H54 (cell line): ENCODE results near the gene GDAP2.
"Not testable (repeated sequence)": the region's sequence is repeated elsewhere in the genome, so short reads cannot be mapped to it uniquely, and the experiment has no call there.

Experiments
- DNase-seq: peaks from one replicate; pipeline ENCODE4 v3.0.0; 2011; ENCODE audit warnings: low spot score, mixed read lengths; ENCODE audit not compliant: insufficient read length
- FAIRE-seq: peaks from 3 replicates; lab custom pipeline; 2011; peaks lifted over from hg19 to GRCh38; lab: Jason Lieb, UNC
- POLR2A ChIP-seq: IDR thresholded peaks from 2 replicates; pipeline ENCODE4 v1.6.1; 2011; ENCODE audit warnings: low read depth, mild to moderate bottlenecking, low read length

Gene GDAP2

GRCh38 chr1:117886101-117886795 is 43.2 kb downstream of the GDAP2 start:
- DNase-seq (peak; percentile 0), FAIRE-seq (no peak)
- TF ChIP-seq POLR2A = no peak

- no peak for FAIRE-seq
- no peak for TF ChIP-seq POLR2A
- no peak for DNase-seq
Measured at GRCh38 chr1:117883616-117884015, 45.8 kb downstream of the GDAP2 start.

- no peak for TF ChIP-seq POLR2A
- FAIRE-seq (no peak), DNase-seq (no peak)
Measured at GRCh38 chr1:117879284-117879683, 50.1 kb downstream of the GDAP2 start.

- no peak for TF ChIP-seq POLR2A
- DNase-seq = no peak
- no peak for FAIRE-seq
Measured at GRCh38 chr1:117877823-117878222, 51.6 kb downstream of the GDAP2 start.

DNA sequence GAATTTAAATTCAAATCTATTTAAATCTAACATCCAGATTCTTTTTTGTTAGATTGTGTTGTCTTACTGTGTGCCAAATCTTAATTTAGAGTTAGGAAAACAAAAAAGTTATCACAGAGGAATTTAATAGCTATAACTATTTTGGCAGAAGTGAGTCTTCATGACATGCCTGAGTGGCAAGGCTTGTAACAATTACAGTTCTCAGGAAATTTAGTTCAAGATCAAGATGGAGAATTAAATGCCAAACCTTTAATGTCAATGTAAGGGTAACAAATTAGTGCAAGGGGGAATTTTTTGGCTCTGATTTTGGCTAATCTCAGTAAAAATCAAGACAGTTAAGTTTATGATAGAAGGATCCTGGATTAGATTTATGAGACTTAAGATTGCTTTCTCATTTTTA is 58.4 kb downstream of the GDAP2 start:
- FAIRE-seq (no peak), DNase-seq (no peak)

GRCh38 chr1:117861694-117862093 is 67.7 kb downstream of the GDAP2 start:
- DNase-seq (no peak), FAIRE-seq (no peak)
- TF ChIP-seq POLR2A = no peak

More for the DNA sequence above, 58.4 kb downstream of the GDAP2 start:
- no peak for TF ChIP-seq POLR2A

DNA sequence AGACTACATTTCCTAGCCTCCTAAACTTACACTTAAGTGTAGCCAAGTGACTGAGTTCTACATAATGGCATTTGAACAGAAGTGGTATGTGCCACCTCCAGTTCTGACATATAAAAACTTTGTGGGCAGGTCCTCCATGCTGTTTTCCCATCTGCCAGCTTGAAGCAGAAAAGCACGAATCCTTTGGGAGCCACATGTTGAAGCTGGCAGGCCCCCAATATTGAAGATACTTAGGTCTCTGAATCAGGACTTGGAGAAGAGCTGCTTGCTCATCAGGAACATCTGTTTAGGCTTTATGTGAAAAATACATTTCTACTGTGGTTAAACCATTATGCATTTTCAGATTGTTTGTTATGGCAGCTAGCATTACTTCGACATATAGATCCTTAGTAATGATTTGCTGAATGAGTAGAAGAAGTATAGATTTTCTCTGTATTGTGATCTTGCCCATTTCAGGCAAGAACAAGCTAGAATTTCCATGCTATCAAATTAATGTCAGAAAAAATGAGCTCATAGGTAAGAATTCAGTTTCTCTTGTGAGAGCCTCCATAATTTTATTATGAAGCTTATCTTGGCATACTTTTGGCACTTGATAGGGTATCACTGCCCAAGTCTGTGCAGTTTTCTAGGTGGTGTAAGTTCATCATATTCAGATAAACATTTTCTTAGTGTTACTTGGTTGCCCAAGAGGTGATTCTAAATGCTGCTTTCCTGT is 68.4 kb downstream of the GDAP2 start:
- no peak for DNase-seq
- no peak for TF ChIP-seq POLR2A
- FAIRE-seq = no peak

DNA sequence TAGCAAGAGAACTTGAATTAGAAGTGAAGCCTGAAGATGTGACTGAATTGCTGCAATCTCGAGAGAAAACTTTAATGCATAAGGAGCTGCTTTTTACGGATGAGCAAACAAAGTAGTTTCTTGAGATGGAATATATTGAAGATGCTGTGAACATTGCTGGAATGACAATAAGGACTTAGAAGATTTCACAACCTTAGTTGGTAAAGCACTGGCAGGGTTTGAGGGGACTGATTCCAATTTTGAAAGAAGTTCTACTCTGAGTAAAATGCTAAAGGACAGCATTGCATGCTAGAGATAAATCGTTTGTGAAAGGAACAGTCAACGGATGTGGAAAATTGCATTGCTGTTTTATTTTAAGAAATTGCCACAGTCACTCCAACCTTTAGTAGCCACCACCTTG is 69.5 kb downstream of the GDAP2 start:
- FAIRE-seq (no peak), DNase-seq (no peak)
- TF ChIP-seq POLR2A = no peak

DNA sequence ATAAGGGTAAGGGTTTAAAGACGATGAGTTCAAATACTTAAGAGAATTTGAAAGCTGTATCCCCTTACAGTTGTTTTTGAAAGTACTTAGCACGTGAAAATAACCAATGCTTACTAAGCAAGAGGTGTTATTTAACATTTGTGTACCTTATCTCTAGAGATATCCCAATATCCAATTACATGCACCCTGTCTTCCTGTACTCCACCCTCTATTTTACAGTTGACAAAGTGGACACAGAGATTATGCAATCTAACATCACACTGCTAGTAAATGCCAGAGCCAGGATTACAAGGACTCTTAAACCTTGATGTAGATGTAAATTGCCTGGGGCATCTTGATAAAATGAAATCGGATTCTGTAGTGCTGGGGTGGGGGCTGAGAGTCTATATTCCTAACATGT is 72.0 kb downstream of the GDAP2 start:
- DNase-seq (no peak), FAIRE-seq (no peak)
- no peak for TF ChIP-seq POLR2A

GRCh38 chr1:117852853-117853553 is 76.4 kb downstream of the GDAP2 start:
- DNase-seq (no peak), FAIRE-seq (no peak)
- no peak for TF ChIP-seq POLR2A

DNA sequence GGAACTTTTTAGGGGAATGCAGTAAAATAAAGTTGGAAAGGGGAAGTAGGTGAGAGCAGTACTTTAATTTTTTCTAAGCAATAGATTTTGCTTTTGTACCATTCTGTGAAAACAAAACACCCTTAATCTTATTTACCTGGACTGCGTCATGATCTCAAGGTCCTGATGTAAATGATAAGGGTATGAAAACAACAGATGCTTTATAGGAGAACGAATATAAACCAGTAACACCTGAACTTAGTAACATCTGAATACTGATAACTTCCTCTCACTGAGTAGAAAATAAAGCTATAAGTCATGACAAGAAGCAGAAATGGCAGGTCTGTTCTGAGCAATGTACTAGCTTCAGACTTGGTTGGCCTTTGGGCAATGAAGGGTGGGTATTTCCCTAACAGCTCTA is 77.7 kb downstream of the GDAP2 start:
- DNase-seq = no peak
- no peak for FAIRE-seq
- no peak for TF ChIP-seq POLR2A

- no peak for TF ChIP-seq POLR2A
- DNase-seq (no peak), FAIRE-seq (no peak)
Measured at GRCh38 chr1:117846674-117847425, 82.6 kb downstream of the GDAP2 start.

GRCh38 chr1:117844478-117844877 is 84.9 kb downstream of the GDAP2 start:
- FAIRE-seq, DNase-seq: not testable (repeated sequence)

- FAIRE-seq (no peak), DNase-seq (no peak)
- TF ChIP-seq POLR2A = no peak
Measured at GRCh38 chr1:117843791-117844190, 85.6 kb downstream of the GDAP2 start.
